NK-92 treated with Interleukin-12 subunit alpha and Interleukin-12 subunit beta, amount 100 ng/mL, for 24 hours (cell line): ENCODE data around the gene ST14.

Experiments
- DNase-seq: peaks from one replicate; lab custom pipeline; 2025; lab: John Stamatoyannopoulos, UW

ST14 gene

DNA sequence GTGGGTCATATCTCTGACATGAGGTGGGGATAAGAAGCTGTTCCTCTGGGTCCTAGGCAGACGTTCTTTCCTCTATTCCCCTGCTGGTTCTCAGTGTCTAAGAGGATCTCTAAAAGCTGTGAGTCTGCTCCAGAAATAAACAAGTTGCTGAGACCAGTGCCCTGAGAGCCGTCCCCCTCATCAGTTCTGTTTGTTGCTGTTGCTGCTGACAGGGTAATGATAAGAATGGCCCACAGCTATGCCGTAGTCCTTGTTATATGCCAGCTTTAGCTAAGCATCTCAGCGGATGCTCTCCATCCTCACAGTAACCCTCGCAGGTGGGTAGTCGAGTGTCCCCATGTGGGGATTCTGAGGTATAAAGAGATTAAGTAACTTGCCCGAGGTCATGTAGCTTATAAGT, 23.5 kb upstream of the ST14 start:
- no peak for DNase-seq

DNA sequence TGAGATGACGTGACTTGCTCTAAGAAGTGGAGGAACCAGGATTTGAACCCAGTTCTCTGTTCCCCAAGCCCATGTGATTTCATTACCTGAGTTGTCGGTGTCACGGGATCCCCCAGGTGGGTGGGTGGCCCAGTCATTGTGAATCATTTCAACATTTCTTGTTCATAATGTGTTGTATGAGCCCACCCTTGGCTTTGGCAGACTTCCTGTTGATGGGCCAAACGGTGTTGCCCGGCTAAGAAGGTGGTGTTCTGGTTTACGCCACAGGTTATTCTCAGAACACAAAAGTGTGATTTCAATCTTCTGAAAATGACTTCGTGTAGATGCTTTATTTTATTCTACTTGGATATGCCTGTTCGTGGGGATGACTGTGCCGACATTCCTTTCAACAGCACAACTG, 21.6 kb upstream of the ST14 start:
- DNase-seq: no peak

DNA sequence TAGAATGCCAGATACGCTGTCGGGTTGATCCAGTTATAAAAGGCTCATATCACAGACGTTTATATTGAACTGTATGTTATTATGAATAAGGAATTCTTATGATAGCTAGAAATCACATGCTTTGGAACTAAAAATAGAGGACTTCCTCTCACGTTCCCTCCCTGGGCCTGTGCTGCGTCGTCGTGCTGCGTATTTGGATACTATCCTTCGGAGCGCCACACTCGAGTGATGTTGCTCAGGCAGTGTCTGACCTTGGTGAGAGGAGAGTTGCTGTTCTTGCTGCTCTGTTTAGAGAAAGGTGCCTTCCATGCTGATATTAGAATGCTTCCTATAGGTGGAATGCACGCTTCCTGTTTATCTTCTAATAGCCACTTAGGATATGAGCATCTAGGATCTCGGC, 20.2 kb upstream of the ST14 start:
- DNase-seq: no peak

DNA sequence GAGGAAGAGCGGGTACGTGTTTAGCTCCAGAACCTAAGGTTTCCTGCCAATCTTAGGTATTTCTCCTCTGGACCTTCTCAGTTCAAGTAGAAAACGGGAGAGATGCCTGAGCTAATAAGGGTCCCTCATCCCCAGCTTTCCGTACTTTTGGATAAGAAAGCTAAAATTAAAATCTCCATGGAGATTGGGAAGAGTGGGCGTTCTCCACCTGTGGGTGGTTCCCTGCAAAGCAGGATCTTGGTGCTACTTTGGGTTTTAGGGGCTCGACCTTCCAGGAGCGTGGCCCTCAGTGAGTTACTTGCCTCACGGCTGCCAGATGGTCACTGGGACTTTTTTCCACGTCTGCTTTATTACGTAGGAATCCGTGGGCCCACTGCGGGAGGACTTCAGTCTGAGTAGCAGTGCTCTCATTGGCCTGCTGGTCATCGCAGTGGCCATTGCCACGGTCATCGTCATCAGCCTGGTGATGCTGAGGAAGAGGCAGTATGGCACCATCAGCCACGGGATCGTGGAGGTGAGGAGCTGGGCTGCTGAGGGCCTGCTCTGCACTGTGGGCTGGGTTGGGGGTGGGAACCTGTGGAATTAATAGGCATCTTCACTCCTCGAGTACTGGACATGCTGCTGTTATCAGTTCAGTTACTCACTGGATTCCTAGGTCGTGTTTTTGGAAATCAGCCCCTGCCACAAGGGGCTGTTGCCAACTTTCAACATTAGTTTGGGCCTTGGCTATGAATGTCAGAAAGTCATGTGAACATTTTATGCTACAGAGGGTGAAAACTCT, 17.8 kb upstream of the ST14 start:
- DNase-seq: no peak

DNA sequence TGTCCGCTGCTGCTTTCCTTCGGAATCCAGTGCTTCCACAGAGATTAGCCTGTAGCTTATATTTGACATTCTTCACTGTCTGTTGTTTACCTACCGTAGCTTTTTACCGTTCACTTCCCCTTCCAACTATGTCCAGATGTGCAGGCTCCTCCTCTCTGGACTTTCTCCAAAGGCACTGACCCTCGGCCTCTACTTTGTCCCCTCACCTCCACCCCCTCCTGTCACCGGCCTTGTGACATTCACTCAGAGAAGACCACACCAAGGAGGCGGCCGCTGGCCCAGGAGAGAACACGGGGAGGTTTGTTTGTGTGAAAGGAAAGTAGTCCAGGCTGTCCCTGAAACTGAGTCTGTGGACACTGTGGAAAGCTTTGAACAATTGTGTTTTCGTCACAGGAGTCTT, 15.4 kb upstream of the ST14 start:
- no peak for DNase-seq

DNA sequence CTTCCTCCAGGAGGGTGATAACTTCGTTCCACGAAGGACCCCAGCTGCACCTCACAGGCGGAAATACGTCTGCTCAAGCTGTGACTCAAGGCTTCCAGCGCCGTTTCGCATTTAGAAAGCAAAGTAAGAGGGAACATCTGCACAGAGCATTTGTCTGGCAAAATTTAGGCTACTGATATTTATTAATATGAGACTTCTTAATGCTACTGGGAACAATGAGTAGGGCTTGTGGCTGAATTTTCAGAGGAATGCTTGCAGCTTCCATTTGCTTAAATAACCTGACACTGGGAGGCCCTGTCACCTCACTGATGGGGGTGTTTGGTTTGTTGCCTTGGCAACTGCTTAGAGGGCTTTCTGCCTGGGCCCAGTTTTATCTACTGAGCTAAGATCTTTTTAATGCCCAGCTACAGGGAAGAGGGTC, 14.7 kb upstream of the ST14 start:
- no peak for DNase-seq

DNA sequence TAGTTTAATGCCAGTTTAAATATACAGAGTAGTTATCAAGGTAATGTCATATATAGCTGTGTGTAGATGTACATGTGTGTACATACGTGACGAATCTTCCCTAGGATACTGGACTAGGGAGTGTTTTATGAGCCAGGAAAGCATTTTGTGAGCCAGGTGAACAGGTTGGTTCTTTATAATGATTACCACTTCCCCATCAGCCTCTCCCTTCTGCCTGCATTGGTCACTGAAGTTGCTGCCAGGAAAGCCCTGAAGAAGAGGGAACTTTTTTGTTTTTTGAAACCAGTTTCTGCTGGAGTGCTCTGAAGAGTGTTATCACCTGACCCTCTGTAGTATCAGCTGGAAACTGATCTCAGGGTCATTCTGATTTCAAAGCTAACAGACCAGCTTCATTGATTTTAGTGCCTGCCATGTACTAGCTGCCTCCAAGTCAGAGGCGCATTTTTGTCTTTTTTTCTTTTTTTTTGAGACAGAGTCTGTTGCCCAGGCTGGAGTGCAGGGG, 14.2 kb upstream of the ST14 start:
- DNase-seq: no peak

DNA sequence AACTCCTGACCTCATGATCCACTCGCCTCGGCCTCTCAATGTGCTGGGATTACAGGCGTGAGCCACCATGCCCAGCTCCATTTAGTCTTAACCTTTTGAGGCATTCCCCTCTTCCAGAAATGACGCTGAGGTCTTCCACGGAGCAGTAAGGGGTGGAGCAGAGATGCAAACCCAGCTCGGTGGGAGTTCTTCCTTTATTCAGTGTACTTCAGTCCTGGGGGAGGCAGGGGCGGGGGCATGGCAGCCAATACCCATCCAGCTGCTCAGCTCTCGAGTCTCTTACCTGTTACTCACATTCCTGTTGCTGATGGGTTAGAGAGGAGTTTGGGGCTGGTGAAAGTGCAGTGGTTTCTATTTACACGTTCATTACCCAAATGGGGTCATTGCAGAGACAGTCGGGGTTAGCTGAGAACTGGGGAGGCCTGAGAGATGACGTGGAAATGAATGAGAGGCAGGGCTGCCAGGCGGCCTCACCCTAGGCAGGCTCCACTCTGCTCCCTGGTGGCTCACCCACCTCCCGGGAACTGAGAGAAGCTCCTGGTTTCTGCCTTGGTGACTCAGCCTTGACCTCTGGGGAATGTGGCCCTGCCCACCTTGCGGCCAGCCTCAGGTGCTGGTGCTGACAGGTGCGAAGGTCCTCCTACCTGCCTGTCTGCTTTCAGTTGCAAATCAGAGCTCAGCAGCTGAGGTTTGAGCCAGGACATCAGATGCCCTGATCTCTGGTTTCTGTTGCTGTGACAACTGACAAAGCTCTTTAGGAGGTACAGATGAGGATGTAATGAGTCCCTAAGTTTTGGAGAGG, 13.4 kb upstream of the ST14 start:
- DNase-seq: no peak

DNA sequence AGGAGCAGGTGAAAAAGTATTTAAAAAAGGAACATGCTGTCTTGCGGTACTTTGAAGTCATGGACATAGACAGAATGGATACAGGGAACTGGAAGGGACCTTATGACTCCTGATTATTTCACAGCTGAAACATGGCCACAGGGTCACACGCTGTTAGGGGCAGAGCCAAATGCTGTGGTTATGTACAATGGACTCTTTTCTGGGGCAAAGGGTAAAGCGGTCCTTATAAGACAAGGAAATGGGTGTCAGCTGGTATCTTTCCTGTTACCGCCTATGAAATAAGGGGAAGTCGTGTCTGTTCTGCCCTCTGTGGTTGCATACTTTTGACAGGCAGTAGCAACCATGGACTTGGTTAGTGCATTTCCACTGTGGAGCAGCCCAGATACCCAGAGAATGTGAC, 12.8 kb upstream of the ST14 start:
- DNase-seq: no peak

DNA sequence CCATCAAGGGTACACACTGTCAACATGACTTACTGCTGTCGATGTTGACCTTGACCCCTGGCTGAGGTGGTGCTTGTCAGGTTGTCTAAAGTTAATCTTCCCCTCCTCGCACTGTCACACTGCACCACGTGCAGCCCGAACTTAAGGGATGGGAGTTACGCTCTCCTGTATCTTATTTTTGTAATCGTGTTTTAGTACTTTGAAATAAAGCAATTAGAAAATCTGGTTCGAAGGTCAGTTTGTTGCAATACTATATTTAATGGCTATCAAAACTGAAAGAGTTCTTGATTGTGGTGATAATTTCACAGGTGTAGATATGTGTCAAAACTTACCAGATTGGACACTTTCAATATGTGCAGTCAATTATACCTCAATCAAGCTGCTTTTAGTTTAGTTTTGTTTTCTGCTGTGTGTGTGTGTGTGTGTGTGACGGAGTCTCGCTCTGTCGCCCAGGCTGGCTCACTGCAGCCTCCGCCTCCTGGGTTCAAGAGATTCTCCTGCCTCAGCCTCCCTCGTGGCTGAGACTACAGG, 10.7 kb upstream of the ST14 start:
- DNase-seq: no peak

DNA sequence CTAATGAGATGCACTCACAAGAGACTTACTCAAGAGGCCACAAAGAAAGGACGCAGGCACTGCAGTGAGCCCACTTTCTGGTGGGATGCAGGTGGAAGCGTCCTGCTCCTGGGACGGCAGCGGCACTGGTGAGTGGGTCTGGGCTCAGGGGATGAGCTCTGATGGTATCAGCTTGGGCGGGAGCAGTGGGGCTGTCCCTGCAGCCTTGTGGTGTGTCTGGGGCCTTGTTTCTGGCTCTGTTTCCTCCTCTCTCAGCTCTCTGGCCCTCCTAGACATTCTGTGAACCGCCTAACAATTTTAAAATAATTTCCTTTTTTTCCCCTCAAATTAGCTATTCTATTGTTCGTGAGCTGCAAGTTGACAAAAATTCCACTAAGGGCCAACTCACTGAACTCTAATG, 8.8 kb upstream of the ST14 start:
- no peak for DNase-seq

DNA sequence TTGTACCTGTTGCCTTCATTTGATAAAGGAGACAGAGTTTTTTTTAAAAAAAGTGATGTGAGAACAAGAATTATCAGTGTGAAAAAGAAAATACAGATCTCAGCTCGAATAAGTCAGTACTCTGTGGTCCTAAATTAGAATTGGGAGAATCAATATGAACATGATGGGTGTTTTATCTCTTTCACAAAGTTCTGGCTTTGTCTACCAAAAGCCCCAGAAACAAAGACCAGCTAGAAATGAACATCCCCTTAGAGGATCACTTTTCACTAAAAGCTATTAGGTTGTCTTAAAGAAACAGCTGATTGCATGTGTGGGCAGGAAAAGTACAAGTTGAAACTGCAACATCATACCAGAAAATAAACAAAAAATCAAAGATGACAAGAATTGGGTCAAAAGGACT, 8.4 kb upstream of the ST14 start:
- no peak for DNase-seq

DNA sequence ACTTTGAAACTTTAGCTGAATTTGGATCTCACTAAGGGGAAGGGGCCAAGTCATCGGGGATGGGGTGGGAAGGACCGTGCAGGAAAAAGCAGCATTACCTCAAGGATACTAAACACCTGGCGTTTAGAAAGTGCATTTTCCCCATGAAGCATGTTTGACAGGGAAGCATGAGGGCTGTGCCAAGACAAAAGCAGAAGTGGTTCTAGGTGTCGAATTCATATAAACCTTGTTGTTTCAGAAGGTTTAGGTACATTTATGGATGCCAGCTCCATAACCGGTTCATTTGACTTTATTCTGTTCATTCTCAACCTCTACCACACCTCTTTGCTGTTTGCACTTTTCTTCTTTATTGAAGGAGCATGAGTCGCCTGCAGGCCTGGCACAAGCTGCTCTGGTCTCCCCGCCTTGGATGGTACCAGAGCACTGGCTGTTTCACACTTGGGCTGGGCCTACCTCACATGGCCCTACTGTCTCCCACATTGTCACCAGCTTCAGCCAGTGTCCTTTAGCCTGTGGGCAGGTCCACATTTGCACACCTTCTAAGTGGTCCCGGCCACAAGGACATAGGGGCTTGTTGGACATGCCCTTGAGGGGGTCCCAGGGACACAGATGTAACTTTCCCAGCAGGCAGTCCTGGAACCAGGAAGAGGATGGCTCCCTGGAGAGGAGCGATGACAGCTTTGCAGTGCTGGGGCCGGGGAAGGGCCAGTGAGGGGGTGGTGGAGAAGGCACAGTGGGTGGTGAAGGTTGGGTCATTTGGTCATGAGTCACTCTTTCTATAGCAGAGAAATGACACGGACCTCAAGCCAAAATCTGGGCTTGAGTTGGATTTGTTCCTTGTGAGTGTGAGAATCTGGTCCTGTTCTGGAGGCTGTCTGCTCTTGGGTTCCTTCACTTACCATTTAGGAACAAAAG, 3.2 kb upstream of the ST14 start:
- no peak for DNase-seq

DNA sequence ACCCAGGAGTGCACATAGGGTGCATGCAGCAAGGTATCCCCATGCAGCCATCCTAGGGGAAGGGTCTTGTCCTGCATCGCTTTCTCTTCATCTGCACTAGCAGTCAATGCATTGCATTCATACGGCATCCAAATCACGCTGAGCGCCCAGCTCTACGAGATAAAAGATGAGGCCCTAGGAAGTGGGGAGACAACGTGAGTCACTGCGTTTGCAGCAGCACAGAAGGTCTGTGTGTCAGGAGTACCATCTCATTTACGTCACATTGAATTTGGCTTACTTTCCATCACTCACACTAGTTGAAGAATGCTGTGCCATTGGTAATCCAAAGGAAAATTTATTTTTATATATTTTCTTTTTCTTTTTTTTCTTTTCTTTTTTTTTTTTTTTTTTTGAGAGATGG, 2.5 kb upstream of the ST14 start:
- no peak for DNase-seq

DNA sequence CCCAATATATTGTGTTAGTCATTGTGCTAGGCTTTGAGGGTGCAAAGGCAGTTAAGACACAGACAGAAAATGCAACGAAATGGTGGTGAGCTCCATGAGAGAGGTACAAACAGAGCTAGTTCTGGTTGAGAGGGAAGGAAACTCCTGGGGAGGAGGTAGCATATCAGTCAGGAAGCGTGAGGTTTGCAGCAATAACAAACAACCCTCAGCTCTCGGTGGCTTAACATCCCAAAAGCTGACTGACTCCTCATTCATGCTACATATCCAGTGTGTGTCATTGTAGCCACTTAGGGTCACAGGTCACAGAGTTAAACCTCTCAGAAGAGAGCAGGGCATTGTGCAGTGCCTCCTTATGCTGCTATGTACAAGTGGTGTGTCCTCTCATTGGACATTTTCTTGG, 1.7 kb upstream of the ST14 start:
- DNase-seq: no peak

DNA sequence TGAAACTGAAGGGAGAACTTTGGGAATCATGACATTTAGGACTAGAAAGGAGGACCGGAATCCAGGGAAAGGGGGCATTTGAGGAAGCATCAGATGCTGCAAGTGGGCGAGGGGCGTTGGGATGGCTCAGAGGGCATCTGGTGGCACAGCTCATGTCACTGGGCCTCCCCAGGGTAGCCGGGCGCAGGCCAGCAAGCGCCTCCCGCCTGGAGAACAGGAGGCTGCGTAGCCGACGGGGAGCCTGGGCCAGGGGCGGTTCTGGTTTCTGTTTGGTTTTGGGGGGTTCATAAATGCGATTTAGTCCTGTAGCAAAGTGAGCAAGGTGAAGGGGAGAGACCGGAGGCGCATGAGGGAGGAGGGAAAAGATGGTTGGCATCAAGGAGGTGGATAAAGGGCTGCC, 443 bp upstream of the ST14 start:
- DNase-seq: no peak

DNA sequence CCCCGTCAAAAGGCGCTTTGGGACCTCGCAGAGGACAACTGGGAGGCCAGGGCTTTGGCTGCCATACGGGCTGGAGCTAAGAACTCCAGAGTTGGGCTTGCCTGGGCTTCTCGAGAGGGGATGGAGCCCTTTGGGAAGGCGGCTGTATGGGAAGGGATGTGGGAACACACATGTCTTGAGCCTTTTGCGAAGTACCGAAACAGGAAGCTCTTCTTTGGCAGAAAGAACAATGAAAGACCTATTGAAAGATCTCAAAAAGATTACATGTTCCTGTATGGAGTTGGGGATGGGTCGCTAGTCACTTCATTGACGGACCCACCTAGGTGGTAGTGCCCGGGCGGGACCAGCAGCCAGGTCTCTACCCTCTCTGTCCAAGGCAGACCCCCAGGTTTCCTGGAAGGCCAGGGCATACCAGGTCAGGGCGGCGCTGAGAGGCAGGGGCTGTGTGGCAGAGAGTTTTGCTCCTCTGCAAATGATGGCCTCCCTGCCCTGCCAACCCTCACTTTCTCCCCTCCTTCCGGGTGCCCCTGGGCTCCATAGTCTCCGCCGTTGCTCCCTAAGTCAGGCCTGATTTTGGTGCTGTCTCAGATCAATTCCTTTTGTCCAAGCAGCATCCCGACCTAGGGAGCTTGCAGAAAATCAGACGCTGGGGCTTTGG, 1.0 kb downstream of the ST14 start:
- no peak for DNase-seq

DNA sequence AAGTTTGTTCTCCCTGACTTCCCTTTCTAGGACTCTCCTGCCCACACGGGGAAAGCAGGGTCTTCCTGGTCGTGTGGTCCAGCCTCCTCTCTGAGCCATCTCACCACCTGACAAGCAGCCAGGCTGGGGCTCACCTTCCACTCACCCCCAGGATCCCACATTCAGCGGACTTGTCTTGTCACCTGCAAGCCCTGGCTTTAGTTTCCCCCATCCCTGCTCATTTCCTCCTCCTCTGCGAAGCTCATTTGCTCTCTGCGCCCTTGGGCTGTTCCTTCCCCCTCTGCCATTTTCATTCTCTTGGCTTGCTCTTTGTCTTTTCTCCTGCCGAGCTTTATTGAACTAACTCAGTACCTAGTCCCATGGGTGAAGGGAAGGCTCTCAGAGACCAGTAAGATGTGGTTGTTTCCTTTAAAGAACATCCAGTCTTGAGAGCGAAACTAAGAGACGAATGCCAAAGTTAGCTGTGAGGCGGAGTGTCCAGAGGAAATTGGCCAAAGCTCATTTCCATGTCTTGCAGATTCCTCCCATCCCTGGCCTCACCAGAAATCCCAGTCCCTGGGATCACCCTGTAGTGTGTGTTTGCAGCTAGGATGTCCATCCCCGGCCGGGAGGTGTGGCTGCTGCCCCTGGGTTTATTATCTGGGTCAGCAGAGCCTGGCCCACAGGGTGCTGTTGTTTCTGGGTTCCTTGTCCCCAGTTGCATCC, 2.0 kb downstream of the ST14 start:
- DNase-seq: no peak

DNA sequence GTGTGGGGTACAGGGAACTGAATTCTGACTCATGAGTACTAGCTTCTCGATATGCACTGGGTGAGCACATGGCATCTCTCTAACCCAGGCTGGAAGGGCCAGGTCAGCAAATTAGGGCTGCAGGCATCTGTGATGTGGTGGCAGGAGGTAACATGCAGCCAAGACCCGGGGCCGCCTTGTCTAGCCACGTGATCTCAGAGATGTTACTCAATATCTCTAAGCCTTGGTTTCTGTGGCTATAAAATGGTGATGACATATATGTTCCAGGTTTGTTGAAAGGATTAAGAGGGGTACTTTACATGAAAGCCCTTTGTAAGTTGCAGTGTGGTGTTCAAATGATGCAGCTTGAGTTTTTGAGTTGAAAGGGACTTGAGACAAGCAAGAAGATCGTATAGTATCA, 3.2 kb downstream of the ST14 start:
- DNase-seq: peak; percentile 59

DNA sequence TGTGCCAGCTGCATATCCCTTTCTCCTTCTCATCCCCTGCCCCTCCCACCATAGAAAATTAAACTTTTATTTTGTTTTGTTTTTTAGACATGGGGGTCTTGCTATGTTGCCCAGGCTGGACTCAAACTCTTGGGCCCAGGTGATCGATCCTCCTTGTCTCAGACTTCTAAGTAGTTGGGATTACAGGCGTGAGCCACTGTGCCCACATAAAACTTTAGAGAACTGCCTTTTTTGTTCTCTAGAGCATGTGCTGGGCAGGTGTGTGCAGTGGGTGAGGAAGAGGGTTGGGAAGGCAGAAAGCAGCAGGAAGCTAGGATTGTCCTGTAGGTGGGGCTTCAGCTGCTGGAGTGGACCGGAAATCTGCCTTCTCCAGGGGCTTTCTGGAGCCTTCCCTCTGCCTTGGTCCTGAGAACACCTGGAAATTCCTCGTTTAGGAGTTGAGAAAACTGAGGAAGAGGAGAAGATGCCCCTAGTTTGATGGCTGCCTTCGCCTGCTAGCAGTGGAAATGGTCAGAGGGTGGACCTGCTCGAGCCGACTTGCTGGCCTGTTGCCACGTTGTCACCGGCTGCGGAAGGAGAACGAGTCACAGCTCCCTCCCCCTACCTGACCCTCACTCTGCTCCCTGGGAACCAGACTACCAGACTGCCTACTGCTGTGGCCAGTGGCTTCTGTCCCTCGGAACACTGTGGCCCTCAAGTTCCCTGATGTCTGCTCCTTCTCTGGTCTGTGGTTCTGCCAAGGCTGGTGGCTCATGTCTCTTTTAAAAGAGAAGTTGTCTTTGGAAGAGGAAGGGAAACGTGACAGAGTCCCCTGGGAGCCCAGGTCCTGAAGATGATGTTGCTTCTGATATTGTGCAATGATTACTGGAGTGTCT, 4.0 kb downstream of the ST14 start:
- no peak for DNase-seq
